GM12865 (cell line): Measurements from ENCODE around the gene PDZD2.

Experiments
- DNase-seq: peaks from one replicate; pipeline ENCODE4 v3.0.0; 2010; ENCODE audit warnings: low read depth
- H3K4me3 ChIP-seq: 2 replicates; pipeline ENCODE4 v1.5.1; 2011; ENCODE audit warnings: mild to moderate bottlenecking, low read depth, low read length, control low read depth
- CTCF ChIP-seq: IDR thresholded peaks from 2 replicates; pipeline ENCODE4 v1.5.1; 2011; ENCODE audit warnings: low read length, control low read depth, low read depth, inconsistent platforms; ENCODE audit not compliant: insufficient read depth; ENCODE audit errors: missing control alignments

PDZD2 gene

GRCh38 chr5:31944684-31945445 is 305.9 kb downstream of the PDZD2 start:
- H3K4me3 ChIP-seq, result no peak overlapping the region
- DNase-seq, result no peak
- TF ChIP-seq CTCF, result no peak

GRCh38 chr5:31948006-31948405 is 309.1 kb downstream of the PDZD2 start:
- H3K4me3 ChIP-seq, result no peak overlapping the region
- no peak for TF ChIP-seq CTCF
- DNase-seq, result no peak

- no peak for DNase-seq
- TF ChIP-seq CTCF, result no peak
- no peak overlapping the region for H3K4me3 ChIP-seq
Observed at GRCh38 chr5:31952067-31952466, 313.1 kb downstream of the PDZD2 start.

GRCh38 chr5:31954091-31954490 is 315.2 kb downstream of the PDZD2 start:
- no peak for TF ChIP-seq CTCF
- DNase-seq, result no peak
- no peak overlapping the region for H3K4me3 ChIP-seq

- TF ChIP-seq CTCF, result no peak
- no peak overlapping the region for H3K4me3 ChIP-seq
- no peak for DNase-seq
Observed at GRCh38 chr5:31957151-31957550, 318.2 kb downstream of the PDZD2 start.

- no peak overlapping the region for H3K4me3 ChIP-seq
- no peak for DNase-seq
- no peak for TF ChIP-seq CTCF
Observed at GRCh38 chr5:31962351-31962751, 323.4 kb downstream of the PDZD2 start.

GRCh38 chr5:31962871-31963307 is 324.0 kb downstream of the PDZD2 start:
- no peak for TF ChIP-seq CTCF
- DNase-seq, result no peak
- no peak overlapping the region for H3K4me3 ChIP-seq
